Measurements from ENCODE around the gene DAPK2. TPM values are rescaled to one million over a fixed set of nuclear protein-coding genes. Genes with fewer than 3 reads are reported as not detected.
"Not testable (repeated sequence)": the region's sequence is repeated elsewhere in the genome, so short reads cannot be mapped to it uniquely, and the experiment has no call there.

DAPK2 gene
- polyA plus RNA-seq, 1 of the 3 experiments (the other 2 are of a cell fraction): 1.4 TPM

GRCh38 chr15:64082757-64083156 is 36.5 kb upstream of the DAPK2 start:
- Histone ChIP-seq H3K27ac (ENCODE audit: low read depth in 2 of 2, low read length in 1 of 2) (no peak overlapping the region), H3K4me1 (ENCODE audit: control insufficient read depth in 1 of 2, insufficient read depth in 2 of 2, low read depth in 1 of 2, low read length in 1 of 2) (no peaks in the 10 kb centered on the region), H4K20me1 (ENCODE audit: insufficient read depth) (no peaks in the 10 kb centered on the region), H3K27me3 (ENCODE audit: insufficient read depth) (no peaks in the 10 kb centered on the region), H3F3A (replicated peaks; ENCODE audit: insufficient read depth) (peaks cover 3% of the 10 kb centered on the region), H2AFZ (ENCODE audit: low read depth) (no peak overlapping the region), H3K36me3 (replicated peaks in 1 of 2; ENCODE audit: control insufficient read depth in 1 of 2, insufficient read depth in 2 of 2, low read length in 1 of 2) (peaks cover 20 to 29% of the 10 kb centered on the region in 2 experiments), H3K9ac (no peak overlapping the region), H3K9me3 (no peaks in the 10 kb centered on the region), H3K4me3 (ENCODE audit: low read depth in 2 of 2, low read length in 1 of 2) (no peak overlapping the region), H3K9me2 (no peaks in the 10 kb centered on the region), H3K4me2 (no peak overlapping the region), H3K79me2 (ENCODE audit: insufficient read depth) (peaks cover 24% of the 10 kb centered on the region)
- no peak for DNase-seq
- POLR2A ChIA-PET: no interaction called here
- CTCF ChIA-PET: interaction anchor here (0.9 to 1.8 kb wide), 3 partner anchors 11 to 473 kb away, joined by 3 to 9 read pairs (median 4); no protein-coding TSS in a partner anchor
- WGBS (ENCODE audit: low lambda C conversion rate): 76% methylated on average over 3 of the region's 3 CpGs
- TF ChIP-seq RXRA (IDR thresholded peaks at IDR 0.05; ENCODE audit: borderline replicate concordance, low read depth): no peak
- no peak for TF ChIP-seq YY1 (IDR thresholded peaks at IDR 0.05; ENCODE audit: low read depth)
- TF ChIP-seq MEF2A (IDR thresholded peaks at IDR 0.05; ENCODE audit: borderline replicate concordance, low read depth): no peak
- no peak for TF ChIP-seq ELF1 (IDR thresholded peaks at IDR 0.05)
- no peak for TF ChIP-seq EP300 (IDR thresholded peaks at IDR 0.05; ENCODE audit: borderline replicate concordance in 1 of 2, low read depth in 1 of 2, low read length in 1 of 2)
- no peak for TF ChIP-seq TCF12 (IDR thresholded peaks at IDR 0.05)
- no peak for TF ChIP-seq ZBTB33 (IDR thresholded peaks at IDR 0.05; ENCODE audit: borderline replicate concordance, low read depth)
- TF ChIP-seq USF1 (IDR thresholded peaks at IDR 0.05; ENCODE audit: borderline replicate concordance, low read depth): no peak
- TF ChIP-seq POLR2AphosphoS5 (IDR thresholded peaks at IDR 0.05; ENCODE audit: low read depth, low read length): no peak
- no peak for TF ChIP-seq NRF1 (IDR thresholded peaks at IDR 0.05; ENCODE audit: low read depth, low read length)
- no peak for TF ChIP-seq EZH2phosphoT487 (IDR thresholded peaks at IDR 0.05; ENCODE audit: borderline replicate concordance, low read depth)
- TF ChIP-seq RCOR1 (IDR thresholded peaks at IDR 0.05; ENCODE audit: low read length): no peak
- no peak for TF ChIP-seq MAX (IDR thresholded peaks at IDR 0.05; ENCODE audit: low read depth)
- TF ChIP-seq TEAD4 (IDR thresholded peaks at IDR 0.05; ENCODE audit: borderline replicate concordance, insufficient read depth): no peak
- no peak for TF ChIP-seq SMC3 (IDR thresholded peaks at IDR 0.05; ENCODE audit: low read depth, low read length)
- TF ChIP-seq NFIC (IDR thresholded peaks at IDR 0.05; ENCODE audit: borderline replicate concordance): no peak
- no peak for TF ChIP-seq PBX3 (IDR thresholded peaks at IDR 0.05)
- TF ChIP-seq FOXM1 (IDR thresholded peaks at IDR 0.05; ENCODE audit: low read depth): no peak
- TF ChIP-seq GATA2 (CRISPR knock-in tag; IDR thresholded peaks at IDR 0.05): no peak
- no peak for TF ChIP-seq RAD21 (IDR thresholded peaks at IDR 0.05; ENCODE audit: low read length)

GRCh38 chr15:64073496-64073895 is 27.2 kb upstream of the DAPK2 start:
- Histone ChIP-seq H3F3A (replicated peaks; ENCODE audit: insufficient read depth) (peaks cover 37% of the 10 kb centered on the region), H3K4me1 (ENCODE audit: control insufficient read depth in 1 of 2, insufficient read depth in 2 of 2, low read depth in 1 of 2, low read length in 1 of 2) (peaks cover 0 to 14% of the 10 kb centered on the region in 2 experiments; a peak in 2 of 4 replicates), H3K36me3 (replicated peaks in 1 of 2; ENCODE audit: control insufficient read depth in 1 of 2, insufficient read depth in 2 of 2, low read length in 1 of 2) (peaks cover 19 to 34% of the 10 kb centered on the region in 2 experiments)
- POLR2A ChIA-PET; H3K9me2 ChIP-seq; H3K79me2 ChIP-seq (ENCODE audit: insufficient read depth); H3K27me3 ChIP-seq (ENCODE audit: insufficient read depth); DNase-seq; H3K4me2 ChIP-seq; H3K27ac ChIP-seq (ENCODE audit: low read depth in 2 of 2, low read length in 1 of 2); H4K20me1 ChIP-seq (ENCODE audit: insufficient read depth); H2AFZ ChIP-seq (ENCODE audit: low read depth); H3K9me3 ChIP-seq; H3K4me3 ChIP-seq (ENCODE audit: low read depth in 2 of 2, low read length in 1 of 2); H3K9ac ChIP-seq: not testable (repeated sequence)
- WGBS (ENCODE audit: low lambda C conversion rate): 94% methylated on average over 2 of the region's 2 CpGs
- CTCF ChIA-PET: interaction anchor here (1.1 to 2.2 kb wide), 3 partner anchors 10 to 321 kb away, joined by 3 to 6 read pairs (median 4); no protein-coding TSS in a partner anchor

All from SK-N-SH (cell line).